Heart left ventricle (tissue), 13 donors: ENCODE measurements around the gene PAQR4.

Source experiments
- POLR2A ChIP-seq, 2 donors: fragments of 450-650 bp; IDR thresholded peaks; one replicate each; pipeline ENCODE4 v1.6.1; 2017; ENCODE audit warnings: antibody characterized with exemption in 2 of 2, mild to moderate bottlenecking in 2 of 2, moderate library complexity in 2 of 2
- TF ChIP-seq, protein P1 (sequence below), 12 donors: fragments of 200-600 bp; sonication (generic) in 4 of 12; IDR thresholded peaks; one replicate each; pipeline versions ENCODE4 v1.5.0 to v1.8.0; 2018 to 2022; ENCODE audit warnings: antibody characterized with exemption in 12 of 12, mild to moderate bottlenecking in 5 of 12
- donor health status: ischemic (EF 13 %, LVEDD 7.1; RV severe dilation, severe dysfunction).
- donor health status: DM: no; HTN: yes; CAD: no.
- donor health status: DM: no; HTN: no; CAD: no.
- donor health status: ischemic (EF 25% LVEDD 6.9; RV normal size, moderate dysfunction).
- donor health status: ischemic (EF 25% LVEDD 5.7; RV mildly dilated, moderate dysfunction).
- donor health status: ischemic (EF 35%, LVEDD 5.7; RV mildly dilated, moderate dysfunction).
- donor health status: nonischemic (EF 11% LVEDD 7.7; RV severe dilation, severe dysfunction).
- donor health status: DM: yes; HTN: yes; CAD: no.
- donor health status: PGD.
- donor health status: ischemic (EF 29% LVEDD 5.4; RV normal size, mild dysfunction).
- donor health status: nonischemic (EF 23%, LVEDD 6.1; RV moderate dilation, normal function).

DNA sequence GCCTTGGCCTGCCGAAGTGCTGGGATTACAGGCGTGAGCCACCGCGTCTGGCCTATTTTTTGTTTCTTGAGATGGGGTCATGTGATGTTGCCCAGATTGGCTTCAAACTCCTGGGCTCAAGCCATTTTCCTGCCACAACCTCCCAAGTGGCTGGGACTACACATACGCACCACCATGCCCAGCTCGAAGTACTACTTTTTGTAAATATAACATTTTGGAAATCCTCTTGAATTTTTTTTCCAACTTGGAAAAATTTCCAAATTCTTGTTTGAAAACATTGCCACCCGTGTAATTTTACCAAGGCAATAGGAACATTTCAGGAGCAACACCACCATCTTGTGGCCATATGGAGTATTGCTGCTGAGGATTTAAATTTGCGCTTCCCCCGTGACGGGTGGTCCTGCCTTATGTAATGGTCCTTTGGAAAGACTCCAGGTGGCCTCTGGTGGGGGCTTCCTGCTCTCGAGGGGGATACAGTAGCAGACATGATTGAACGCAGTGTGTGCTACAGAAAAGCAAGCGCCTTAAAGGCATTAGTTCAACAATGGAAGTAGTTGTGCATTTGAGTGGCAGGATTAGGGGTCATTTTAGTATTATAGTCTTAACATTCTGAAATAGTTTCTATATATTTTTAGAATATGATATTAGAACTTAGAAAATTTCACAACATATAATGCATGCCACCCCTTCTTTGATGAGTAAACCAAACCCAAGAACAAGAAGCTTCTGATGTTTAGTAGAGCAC is 49.5 kb upstream of the PAQR4 start:
- TF ChIP-seq, protein P1, sequence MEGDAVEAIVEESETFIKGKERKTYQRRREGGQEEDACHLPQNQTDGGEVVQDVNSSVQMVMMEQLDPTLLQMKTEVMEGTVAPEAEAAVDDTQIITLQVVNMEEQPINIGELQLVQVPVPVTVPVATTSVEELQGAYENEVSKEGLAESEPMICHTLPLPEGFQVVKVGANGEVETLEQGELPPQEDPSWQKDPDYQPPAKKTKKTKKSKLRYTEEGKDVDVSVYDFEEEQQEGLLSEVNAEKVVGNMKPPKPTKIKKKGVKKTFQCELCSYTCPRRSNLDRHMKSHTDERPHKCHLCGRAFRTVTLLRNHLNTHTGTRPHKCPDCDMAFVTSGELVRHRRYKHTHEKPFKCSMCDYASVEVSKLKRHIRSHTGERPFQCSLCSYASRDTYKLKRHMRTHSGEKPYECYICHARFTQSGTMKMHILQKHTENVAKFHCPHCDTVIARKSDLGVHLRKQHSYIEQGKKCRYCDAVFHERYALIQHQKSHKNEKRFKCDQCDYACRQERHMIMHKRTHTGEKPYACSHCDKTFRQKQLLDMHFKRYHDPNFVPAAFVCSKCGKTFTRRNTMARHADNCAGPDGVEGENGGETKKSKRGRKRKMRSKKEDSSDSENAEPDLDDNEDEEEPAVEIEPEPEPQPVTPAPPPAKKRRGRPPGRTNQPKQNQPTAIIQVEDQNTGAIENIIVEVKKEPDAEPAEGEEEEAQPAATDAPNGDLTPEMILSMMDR (IDR thresholded peaks at IDR 0.05), result peak; percentile 81 to 95 (median 88)
- no peak for TF ChIP-seq POLR2A (IDR thresholded peaks at IDR 0.05)
